ENCODE measurements around the gene RPL35. TPM values are rescaled to one million over a fixed set of nuclear protein-coding genes. Genes with fewer than 3 reads are reported as not detected.

The RPL35 gene
- total RNA-seq, result 1,000 to 10,000 TPM; 2,701 to 2,729 TPM

DNA sequence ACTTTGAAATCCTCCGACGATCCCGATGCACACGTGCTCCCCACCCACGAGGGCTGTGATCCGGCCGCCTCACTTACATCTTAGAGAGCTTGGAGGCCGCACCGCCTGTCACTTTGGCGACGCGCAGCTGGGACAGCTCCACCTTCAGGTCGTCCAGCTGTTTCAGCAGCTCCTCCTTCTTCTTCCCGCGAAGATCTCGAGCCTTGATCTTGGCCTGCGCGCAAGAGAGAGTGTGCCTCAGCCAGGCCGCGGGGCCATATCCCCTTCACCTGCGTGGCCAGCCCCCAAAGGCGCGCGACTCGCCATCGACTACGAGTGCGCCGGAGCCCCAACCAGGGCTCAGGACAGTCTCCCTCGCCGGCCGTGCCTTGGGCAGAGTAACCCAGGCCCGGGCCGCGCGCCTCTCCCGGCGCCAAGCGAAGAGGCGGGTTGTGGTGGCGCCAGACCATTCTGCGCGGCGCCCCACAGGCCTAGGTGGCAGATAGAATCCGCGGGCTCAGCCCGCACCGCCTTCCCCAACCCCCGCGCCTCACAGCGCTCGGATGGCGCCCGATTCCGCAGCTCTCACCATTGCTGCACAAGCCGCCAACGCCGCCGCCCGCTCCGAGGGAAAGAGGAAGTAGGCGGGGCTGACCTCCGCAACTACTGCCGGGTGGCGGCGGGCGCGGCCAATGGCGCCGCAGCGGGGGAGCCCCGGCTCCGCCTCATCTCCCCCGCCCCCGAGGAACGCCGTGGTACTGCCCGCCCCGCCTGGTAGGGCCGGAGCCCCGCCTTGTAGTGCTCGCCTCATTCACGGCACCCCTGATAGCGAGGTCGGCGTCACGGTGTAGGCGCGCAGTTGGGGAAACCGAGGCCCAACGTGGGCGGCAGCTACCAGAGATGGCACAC lies at the start of gene RPL35, which contains the start of gene ARPC5L:
TSS of gene RPL35 (minus strand) at position 616 of the 888 bp plus-strand sequence. CDS start at position 571, 45 bp downstream.
TSS of gene ARPC5L (plus strand) at position 789 of the 888 bp plus-strand sequence. CDS start 7,161 bp downstream, outside the sequence.
- Mint-ChIP-seq H3K4me1 (ENCODE audit: low read depth) (peaks cover 46% of the 10 kb centered on the region), H3K4me3 (peak within 1 kb of the TSS; percentile 87), H3K27me3 (ENCODE audit: low read depth) (no peaks in the 10 kb centered on the region), H3K36me3 (ENCODE audit: low read depth) (peaks cover 43% of the 10 kb centered on the region), H3K27ac (peak within 1 kb of the TSS; percentile 95), H3K9me3 (no peaks in the 10 kb centered on the region)
- peak; percentile 96 for DNase-seq
- CTCF ChIA-PET, result interaction anchor here (0.7 to 2.2 kb wide), 5 partner anchors 9 to 91 kb away, joined by 4 to 14 read pairs (median 6); partner anchors contain the start of genes NR6A1 and WDR38
- intact Hi-C loops (cut with micrococcal nuclease), result loop anchor here (1.0 to 5.0 kb wide), 7 partner anchors 9 to 401 kb away; partner anchors contain the start of genes GAPVD1, GOLGA1, HSPA5 and NR6A1

DNA sequence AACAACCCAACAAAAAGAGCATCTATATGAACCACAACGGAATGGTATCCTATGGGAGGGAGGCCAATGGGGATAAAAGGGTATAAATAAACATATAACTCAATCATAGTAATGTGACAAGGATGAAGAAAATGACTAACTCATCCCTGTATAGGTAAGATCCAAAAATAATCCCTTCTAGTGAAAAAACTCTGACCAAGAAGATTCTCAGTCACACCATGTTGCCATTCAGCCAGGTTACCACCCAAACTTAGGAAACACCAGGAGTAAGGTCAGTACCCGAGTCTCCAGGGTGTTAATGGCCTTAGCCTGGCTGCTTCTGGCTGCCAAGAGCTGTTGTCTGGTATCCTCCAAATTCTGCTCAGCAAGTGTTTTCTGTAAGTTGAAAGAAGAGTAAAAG lies 46.3 kb upstream of the RPL35 start:
- DNase-seq, result no peak
- intact Hi-C loops (cut with micrococcal nuclease), result no loop called here
- H3K4me1 Mint-ChIP-seq (ENCODE audit: low read depth), result no peaks in the 10 kb centered on the region
- no peaks in the 10 kb centered on the region for H3K9me3 Mint-ChIP-seq
- H3K27me3 Mint-ChIP-seq (ENCODE audit: low read depth), result no peaks in the 10 kb centered on the region
- CTCF ChIA-PET, result interaction anchor here (1.1 kb wide), 1 partner anchor 130 kb away, joined by 4 read pairs; no protein-coding TSS in a partner anchor
- H3K4me3 Mint-ChIP-seq, result no peak overlapping the region
- peaks cover 37% of the 10 kb centered on the region for H3K36me3 Mint-ChIP-seq (ENCODE audit: low read depth)
- no peak overlapping the region for H3K27ac Mint-ChIP-seq

GRCh38 chr9:124906966-124907365 lies 45.2 kb upstream of the RPL35 start:
- H3K27me3 Mint-ChIP-seq (ENCODE audit: low read depth), result no peaks in the 10 kb centered on the region
- DNase-seq, result no peak
- H3K9me3 Mint-ChIP-seq, result no peaks in the 10 kb centered on the region
- no peak overlapping the region for H3K27ac Mint-ChIP-seq
- H3K36me3 Mint-ChIP-seq (ENCODE audit: low read depth), result peaks cover 38% of the 10 kb centered on the region
- intact Hi-C loops (cut with micrococcal nuclease), result no loop called here
- no peaks in the 10 kb centered on the region for H3K4me1 Mint-ChIP-seq (ENCODE audit: low read depth)
- no peak overlapping the region for H3K4me3 Mint-ChIP-seq
- CTCF ChIA-PET, result no interaction called here

DNA sequence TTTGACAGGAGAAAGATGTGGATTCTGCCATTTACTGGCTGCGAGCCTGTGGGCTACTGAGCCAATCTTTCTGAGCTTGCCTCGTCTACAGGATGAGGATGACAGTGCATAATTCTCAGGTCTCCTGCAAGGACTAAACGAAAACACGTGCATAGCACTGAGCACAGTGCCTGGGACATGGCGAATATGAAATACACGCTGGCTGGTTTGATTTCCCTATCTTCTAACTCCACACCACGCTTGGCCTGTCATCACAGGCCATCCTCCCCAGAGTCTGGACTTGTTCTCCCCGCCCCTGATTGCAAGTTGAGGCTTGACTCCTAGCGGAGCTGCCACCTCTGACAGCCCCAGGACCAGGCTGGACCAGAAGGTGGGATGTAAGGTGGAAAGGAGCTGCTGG lies 38.1 kb upstream of the RPL35 start:
- CTCF ChIA-PET, result no interaction called here
- no peaks in the 10 kb centered on the region for H3K27me3 Mint-ChIP-seq (ENCODE audit: low read depth)
- peaks cover 6% of the 10 kb centered on the region for H3K4me1 Mint-ChIP-seq (ENCODE audit: low read depth)

GRCh38 chr9:124897570-124898460 lies 36.1 kb upstream of the RPL35 start:
- H3K4me1 Mint-ChIP-seq (ENCODE audit: low read depth), result peaks cover 11% of the 10 kb centered on the region
- H3K9me3 Mint-ChIP-seq, result no peaks in the 10 kb centered on the region
- H3K4me3 Mint-ChIP-seq, result no peak overlapping the region
- CTCF ChIA-PET, result no interaction called here
- H3K27me3 Mint-ChIP-seq (ENCODE audit: low read depth), result no peaks in the 10 kb centered on the region
- no peak for DNase-seq
- intact Hi-C loops (cut with micrococcal nuclease), result no loop called here
- no peak overlapping the region for H3K27ac Mint-ChIP-seq
- peaks cover 50% of the 10 kb centered on the region for H3K36me3 Mint-ChIP-seq (ENCODE audit: low read depth)

More for the DNA sequence above, 38.1 kb upstream of the RPL35 start:
- no peak for DNase-seq
- H3K4me3 Mint-ChIP-seq, result no peak overlapping the region
- H3K9me3 Mint-ChIP-seq, result no peaks in the 10 kb centered on the region
- H3K36me3 Mint-ChIP-seq (ENCODE audit: low read depth), result peaks cover 42% of the 10 kb centered on the region
- intact Hi-C loops (cut with micrococcal nuclease), result no loop called here
- H3K27ac Mint-ChIP-seq, result no peak overlapping the region

GRCh38 chr9:124894741-124895170 lies 33.0 kb upstream of the RPL35 start:
- no peak overlapping the region for H3K27ac Mint-ChIP-seq
- intact Hi-C loops (cut with micrococcal nuclease), result loop anchor here (1.0 kb wide), 4 partner anchors 24 to 249 kb away; partner anchors contain the start of genes SCAI and WDR38
- DNase-seq, result peak; percentile 65
- H3K4me3 Mint-ChIP-seq, result no peak overlapping the region
- H3K27me3 Mint-ChIP-seq (ENCODE audit: low read depth), result no peaks in the 10 kb centered on the region
- H3K9me3 Mint-ChIP-seq, result no peaks in the 10 kb centered on the region
- CTCF ChIA-PET, result interaction anchor here (1.3 to 1.8 kb wide), 2 partner anchors 12 to 42 kb away, joined by 3 to 9 read pairs; partner anchors contain the start of gene WDR38
- peaks cover 56% of the 10 kb centered on the region for H3K36me3 Mint-ChIP-seq (ENCODE audit: low read depth)
- peaks cover 11% of the 10 kb centered on the region for H3K4me1 Mint-ChIP-seq (ENCODE audit: low read depth)

DNA sequence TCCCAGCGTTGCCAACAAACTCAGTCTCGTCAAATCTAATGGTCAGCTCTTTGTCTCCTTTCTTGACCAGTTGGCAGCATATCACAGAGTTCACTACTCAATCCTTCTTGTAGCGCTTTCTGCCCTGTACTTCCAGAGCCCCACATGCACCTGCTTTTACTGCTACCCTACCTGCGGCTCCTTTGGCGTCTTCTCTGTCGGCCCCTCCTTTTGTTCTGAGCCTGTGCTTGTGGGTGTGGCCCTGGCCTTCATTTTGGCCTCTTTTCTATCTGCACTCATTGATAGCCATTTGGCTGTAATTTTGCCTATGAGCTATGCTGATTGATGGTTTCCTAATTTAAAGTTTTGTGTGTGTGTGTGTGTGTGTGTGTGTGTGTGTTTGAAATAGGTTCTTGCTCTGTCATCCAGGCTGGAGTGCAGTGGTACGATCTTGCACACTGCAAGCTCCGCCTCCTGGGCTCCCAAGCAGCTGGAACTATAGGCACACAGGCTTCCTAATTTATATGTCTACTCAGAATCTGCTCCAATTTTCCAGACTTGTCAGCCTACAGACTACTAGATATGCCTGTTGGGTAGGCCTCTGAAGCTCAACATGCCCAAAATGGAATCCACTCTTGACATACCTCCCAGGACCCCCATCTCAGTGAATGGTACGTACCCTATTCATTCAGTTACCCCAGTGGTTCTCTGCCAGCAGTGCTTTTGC lies 32.4 kb upstream of the RPL35 start:
- no peak overlapping the region for H3K4me3 Mint-ChIP-seq
- DNase-seq, result no peak
- intact Hi-C loops (cut with micrococcal nuclease), result loop anchor here (1.0 kb wide), 4 partner anchors 24 to 249 kb away; partner anchors contain the start of genes SCAI and WDR38
- H3K9me3 Mint-ChIP-seq, result no peaks in the 10 kb centered on the region
- H3K27ac Mint-ChIP-seq, result no peak overlapping the region
- CTCF ChIA-PET, result interaction anchor here (0.6 to 1.8 kb wide), 5 partner anchors 11 to 784 kb away, joined by 3 to 9 read pairs (median 3); partner anchors contain the start of gene WDR38
- peaks cover 57% of the 10 kb centered on the region for H3K36me3 Mint-ChIP-seq (ENCODE audit: low read depth)
- peaks cover 11% of the 10 kb centered on the region for H3K4me1 Mint-ChIP-seq (ENCODE audit: low read depth)
- no peaks in the 10 kb centered on the region for H3K27me3 Mint-ChIP-seq (ENCODE audit: low read depth)

DNA sequence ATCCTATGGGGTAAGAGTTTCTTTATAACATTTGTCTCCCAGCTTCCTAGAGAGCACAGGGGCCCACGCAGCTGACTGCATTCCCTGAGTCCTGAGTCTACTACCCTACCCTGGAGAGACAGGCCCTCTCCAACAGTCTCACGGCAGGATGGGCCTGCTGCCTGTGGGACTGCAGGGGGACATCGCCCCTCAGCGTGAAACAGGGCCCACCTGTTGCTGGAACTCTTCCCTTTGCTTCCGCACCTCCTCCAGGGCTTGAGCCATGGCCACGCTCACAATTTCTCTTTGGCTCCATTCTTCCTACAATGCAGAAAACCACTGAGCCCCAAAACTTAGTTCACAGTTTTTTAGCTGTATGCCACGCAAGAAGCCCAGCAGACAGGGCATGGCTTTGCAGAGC lies 28.4 kb upstream of the RPL35 start:
- H3K4me3 Mint-ChIP-seq, result no peak overlapping the region
- H3K27ac Mint-ChIP-seq, result no peak overlapping the region
- CTCF ChIA-PET, result interaction anchor here (1.3 kb wide), 1 partner anchor 34 kb away, joined by 3 read pairs; no protein-coding TSS in a partner anchor
- no peaks in the 10 kb centered on the region for H3K27me3 Mint-ChIP-seq (ENCODE audit: low read depth)
- no peak for DNase-seq
- H3K9me3 Mint-ChIP-seq, result no peaks in the 10 kb centered on the region
- peaks cover 71% of the 10 kb centered on the region for H3K36me3 Mint-ChIP-seq (ENCODE audit: low read depth)
- peaks cover 7% of the 10 kb centered on the region for H3K4me1 Mint-ChIP-seq (ENCODE audit: low read depth)
- intact Hi-C loops (cut with micrococcal nuclease), result no loop called here

DNA sequence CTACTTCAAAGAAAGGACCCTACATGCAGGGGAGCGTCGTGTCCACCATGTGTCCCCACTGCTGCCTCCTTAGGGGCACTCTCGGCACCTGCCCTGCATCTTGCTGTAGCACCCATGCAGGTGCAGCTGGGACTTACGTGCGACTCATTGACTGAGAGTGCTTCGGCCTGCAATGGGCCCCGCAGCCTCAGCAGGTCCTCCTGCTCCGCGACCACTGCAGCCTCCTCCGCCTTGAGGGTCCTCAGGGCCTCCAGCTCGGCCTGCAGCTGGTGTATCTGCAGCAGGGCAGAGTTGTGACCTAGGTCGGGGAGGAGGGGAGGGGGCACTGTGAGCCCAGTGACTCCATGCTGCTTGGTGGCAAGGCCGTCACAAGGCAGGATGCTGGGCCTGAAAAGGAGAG lies 27.2 kb upstream of the RPL35 start:
- H3K4me1 Mint-ChIP-seq (ENCODE audit: low read depth), result no peaks in the 10 kb centered on the region
- H3K27ac Mint-ChIP-seq, result no peak overlapping the region
- peaks cover 67% of the 10 kb centered on the region for H3K36me3 Mint-ChIP-seq (ENCODE audit: low read depth)
- no peak overlapping the region for H3K4me3 Mint-ChIP-seq
- no peak for DNase-seq
- H3K27me3 Mint-ChIP-seq (ENCODE audit: low read depth), result no peaks in the 10 kb centered on the region
- no peaks in the 10 kb centered on the region for H3K9me3 Mint-ChIP-seq
- CTCF ChIA-PET, result no interaction called here
- intact Hi-C loops (cut with micrococcal nuclease), result no loop called here

DNA sequence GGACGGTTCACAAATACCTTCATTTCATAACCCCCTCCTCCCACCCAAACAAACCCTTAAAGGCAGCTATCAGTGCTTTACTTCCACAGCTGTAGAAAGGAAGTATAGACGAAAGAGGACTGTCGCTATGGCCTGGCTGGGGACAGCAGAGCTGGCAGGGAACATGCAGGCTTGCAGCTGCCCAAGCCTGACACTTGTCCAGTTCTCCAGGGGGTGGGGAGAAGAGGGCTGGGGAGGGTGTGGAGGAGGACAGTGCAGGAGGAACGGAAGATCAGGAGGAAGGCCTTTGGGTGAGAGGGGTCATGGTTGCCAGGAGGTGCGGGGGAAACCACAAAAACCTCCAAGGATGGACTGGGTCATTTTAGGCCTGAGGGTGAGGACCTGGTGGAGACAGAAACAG lies 26.1 kb upstream of the RPL35 start:
- CTCF ChIA-PET, result no interaction called here
- no peaks in the 10 kb centered on the region for H3K9me3 Mint-ChIP-seq
- intact Hi-C loops (cut with micrococcal nuclease), result no loop called here
- no peaks in the 10 kb centered on the region for H3K4me1 Mint-ChIP-seq (ENCODE audit: low read depth)
- H3K27me3 Mint-ChIP-seq (ENCODE audit: low read depth), result no peaks in the 10 kb centered on the region
- no peak overlapping the region for H3K4me3 Mint-ChIP-seq
- H3K27ac Mint-ChIP-seq, result no peak overlapping the region
- H3K36me3 Mint-ChIP-seq (ENCODE audit: low read depth), result peaks cover 57% of the 10 kb centered on the region
- no peak for DNase-seq

DNA sequence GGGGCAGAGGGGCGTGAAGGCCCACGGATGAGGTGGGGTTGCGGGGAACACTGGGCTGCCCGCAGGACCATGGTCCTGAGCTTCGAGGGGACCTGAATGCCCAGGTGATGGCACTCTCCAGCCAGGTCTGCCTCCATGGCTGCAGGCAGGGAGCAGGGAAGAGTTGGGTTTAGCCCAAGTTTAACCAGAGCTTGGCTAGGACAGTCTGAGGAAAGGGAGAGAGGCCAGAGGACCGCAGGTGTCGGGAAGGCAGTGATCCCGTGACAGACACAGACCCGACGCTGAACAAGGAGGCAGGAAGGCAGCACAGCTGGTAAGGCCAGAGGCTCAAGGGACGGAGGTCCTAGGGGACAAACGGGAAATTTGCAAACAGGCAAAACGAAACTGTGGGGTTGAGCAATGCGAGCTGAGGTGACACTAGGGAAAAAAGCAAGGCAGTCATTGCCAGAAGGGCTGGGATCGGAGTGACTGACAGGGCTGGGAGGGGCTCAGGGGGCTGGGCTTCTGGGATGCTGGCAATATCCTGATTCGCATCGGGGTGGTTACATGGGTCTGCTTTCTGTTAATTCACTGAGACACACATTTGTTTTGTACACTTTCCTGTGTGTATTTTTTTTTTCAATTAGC lies 25.2 kb upstream of the RPL35 start:
- intact Hi-C loops (cut with micrococcal nuclease), result no loop called here
- H3K27me3 Mint-ChIP-seq (ENCODE audit: low read depth), result no peaks in the 10 kb centered on the region
- DNase-seq, result no peak
- no peaks in the 10 kb centered on the region for H3K4me1 Mint-ChIP-seq (ENCODE audit: low read depth)
- CTCF ChIA-PET, result no interaction called here
- no peaks in the 10 kb centered on the region for H3K9me3 Mint-ChIP-seq
- H3K36me3 Mint-ChIP-seq (ENCODE audit: low read depth), result peaks cover 57% of the 10 kb centered on the region
- H3K4me3 Mint-ChIP-seq, result no peak overlapping the region
- H3K27ac Mint-ChIP-seq, result no peak overlapping the region
